OCI-LY7 (cell line): ENCODE results near the gene PHRF1. TPM values are rescaled to one million over a fixed set of nuclear protein-coding genes. Genes with fewer than 3 reads are reported as not detected.

ENCODE experiments used
- BruUV-seq: library from RNA; stranded (reverse); fragments of 400-500 nt; replicated peaks from 2 replicates; lab custom pipeline; 2021; lab: Mats Ljungman, UMichigan
- CTCF ChIA-PET: fragments of 300-600 bp; sonication (Branson Sonifier 250); formaldehyde crosslinking; loops from one replicate; lab custom pipeline; 2022; ENCODE audit warnings: antibody characterized with exemption; ENCODE audit not compliant: unreplicated experiment; lab: Charles Lee
- POLR2A ChIA-PET: fragments of 300-600 bp; sonication (Branson Sonifier 250); formaldehyde crosslinking; loops from one replicate; lab custom pipeline; 2022; ENCODE audit warnings: antibody characterized with exemption; lab: Charles Lee
- DNase-seq: peaks from one replicate; pipeline ENCODE4 v3.0.0-alpha.2; 2015; ENCODE audit warnings: low spot score
- H2AFZ ChIP-seq: fragments of 200-600 bp; sonication (generic), shearing (Covaris generic); 2 replicates; pipeline ENCODE4 v1.6.1; 2014; ENCODE audit warnings: mild to moderate bottlenecking, antibody characterized with exemption, low read length, moderate library complexity
- H3K27ac ChIP-seq: fragments of 200-600 bp; sonication (generic); 2 replicates; pipeline ENCODE4 v1.5.1; 2014; ENCODE audit warnings: mixed run types, low read depth, mild to moderate bottlenecking, moderate library complexity, low read length, inconsistent platforms; ENCODE audit not compliant: poor library complexity, severe bottlenecking
- H3K36me3 ChIP-seq: fragments of 200-600 bp; sonication (generic); 2 replicates; pipeline ENCODE4 v1.6.1; 2014; ENCODE audit warnings: mild to moderate bottlenecking, antibody characterized with exemption, low read length, moderate library complexity, mixed read lengths; ENCODE audit not compliant: insufficient read depth
- H3K4me1 ChIP-seq: fragments of 200-600 bp; sonication (generic); 2 replicates; pipeline ENCODE4 v1.5.1; 2014; ENCODE audit warnings: mild to moderate bottlenecking, low read length; ENCODE audit not compliant: insufficient read depth, poor library complexity, severe bottlenecking
- H3K4me2 ChIP-seq: fragments of 200-600 bp; sonication (generic); 2 replicates; pipeline ENCODE4 v1.6.1; 2014; ENCODE audit warnings: mild to moderate bottlenecking, low read length
- H3K4me3 ChIP-seq: fragments of 200-600 bp; sonication (generic); 2 replicates; pipeline ENCODE4 v1.5.1; 2014; ENCODE audit warnings: mild to moderate bottlenecking, low read depth, low read length; ENCODE audit not compliant: poor library complexity, severe bottlenecking
- H3K79me2 ChIP-seq: fragments of 200-600 bp; sonication (generic); 2 replicates; pipeline ENCODE4 v1.6.1; 2016; ENCODE audit warnings: low read depth, mild to moderate bottlenecking, low read length, moderate library complexity, mixed read lengths; ENCODE audit not compliant: insufficient read depth
- H3K9me2 ChIP-seq: fragments of 200-600 bp; sonication (generic); 2 replicates; pipeline ENCODE4 v1.6.1; 2016; ENCODE audit warnings: mild to moderate bottlenecking, low read length, mixed read lengths; ENCODE audit not compliant: insufficient read depth
- H3K9me3 ChIP-seq: fragments of 200-600 bp; sonication (generic); 2 replicates; pipeline ENCODE4 v1.6.1; 2014; ENCODE audit warnings: mild to moderate bottlenecking, mixed run types, low read length, mixed read lengths
- H4K20me1 ChIP-seq: fragments of 200-600 bp; sonication (generic); 2 replicates; pipeline ENCODE4 v1.6.1; 2014; ENCODE audit warnings: mild to moderate bottlenecking, antibody characterized with exemption, low read length, moderate library complexity, mixed read lengths; ENCODE audit not compliant: insufficient read depth
- EZH2phosphoT487 ChIP-seq: fragments of 200-600 bp; sonication (generic); IDR thresholded peaks from 2 replicates; pipeline ENCODE4 v1.6.1; 2018; ENCODE audit warnings: low read depth, borderline replicate concordance, mild to moderate bottlenecking, mixed run types, antibody characterized with exemption, low read length, moderate library complexity, mixed read lengths
- intact Hi-C: fragments of 100-400 bp; cut with micrococcal nuclease; formaldehyde crosslinking; loops from one replicate; pipeline ENCODE4 v1.10.0; 2022; ENCODE audit not compliant: unreplicated experiment
- total RNA-seq, 2 experiments: library from RNA; depleted of rRNA in 1 of 2; stranded (reverse); fragments of >200 nt in 1 of 2; shearing (Covaris generic) in 1 of 2; gene quantifications; 2 replicates each; pipeline ENCODE4 v1.2.3, GENCODE V29; 2014 to 2022
- TF ChIP-seq, protein P1 (sequence below): fragments of 200-600 bp; sonication (generic); conservative IDR thresholded peaks from 2 replicates; pipeline ENCODE4 v1.5.1; 2014; ENCODE audit warnings: mild to moderate bottlenecking, antibody characterized with exemption, low read length, moderate library complexity, mixed read lengths

Gene PHRF1
- total RNA-seq, 2 experiments from 2014 or later: 25.6 to 45.4 TPM

DNA sequence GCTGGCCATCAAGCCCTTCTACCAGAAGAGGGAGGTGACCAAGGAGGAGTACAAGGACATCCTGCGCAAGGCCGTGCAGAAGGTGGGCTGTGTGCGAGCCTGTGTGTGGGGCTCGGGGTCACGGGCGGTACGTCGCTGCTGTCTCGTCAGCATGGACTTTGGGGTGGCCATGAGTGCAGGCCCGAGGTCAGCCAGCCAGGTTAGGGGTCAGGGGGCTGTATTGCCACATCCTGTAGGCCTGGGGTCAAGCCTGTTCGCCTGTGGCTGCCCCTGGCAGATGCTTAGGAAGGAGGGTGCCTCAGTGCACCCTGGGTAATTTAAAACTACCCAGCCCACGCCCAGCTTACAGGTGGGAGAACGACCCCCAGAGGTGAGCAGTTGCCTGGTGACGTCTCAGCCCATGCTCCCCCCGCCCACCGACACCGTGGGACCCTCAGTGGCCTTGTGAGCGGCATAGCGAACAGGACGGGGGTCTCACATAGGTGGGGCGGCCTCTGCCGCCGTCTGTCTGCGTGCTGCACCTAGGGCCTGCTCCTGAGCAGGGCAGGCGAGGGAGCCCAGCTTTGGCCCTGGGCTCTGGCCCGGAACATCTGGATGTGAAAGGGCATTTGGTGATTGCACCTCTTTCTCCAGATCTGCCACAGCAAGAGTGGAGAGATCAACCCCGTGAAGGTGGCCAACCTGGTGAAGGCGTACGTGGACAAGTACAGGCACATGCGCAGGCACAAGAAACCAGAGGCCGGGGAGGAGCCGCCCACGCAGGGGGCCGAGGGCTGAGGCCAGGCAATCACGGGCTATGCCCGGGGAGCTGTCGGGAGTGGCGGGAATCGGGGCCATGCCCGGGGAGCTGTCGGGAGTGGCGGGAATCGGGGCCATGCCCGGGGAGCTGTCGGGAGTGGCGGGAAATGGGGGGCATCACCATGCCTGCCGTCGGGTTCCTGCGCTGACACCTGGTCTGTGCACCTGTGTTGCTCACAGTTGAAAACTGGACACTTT, 35.0 kb downstream of the PHRF1 start:
- H3K4me1 ChIP-seq: peaks cover 12% of the 10 kb centered on the region
- intact Hi-C loops: no loop called here
- H3K79me2 ChIP-seq: no peaks in the 10 kb centered on the region
- TSS peak; percentile 49 for BruUV-seq
- H3K4me2 ChIP-seq: no peak overlapping the region
- TF ChIP-seq, protein P1, sequence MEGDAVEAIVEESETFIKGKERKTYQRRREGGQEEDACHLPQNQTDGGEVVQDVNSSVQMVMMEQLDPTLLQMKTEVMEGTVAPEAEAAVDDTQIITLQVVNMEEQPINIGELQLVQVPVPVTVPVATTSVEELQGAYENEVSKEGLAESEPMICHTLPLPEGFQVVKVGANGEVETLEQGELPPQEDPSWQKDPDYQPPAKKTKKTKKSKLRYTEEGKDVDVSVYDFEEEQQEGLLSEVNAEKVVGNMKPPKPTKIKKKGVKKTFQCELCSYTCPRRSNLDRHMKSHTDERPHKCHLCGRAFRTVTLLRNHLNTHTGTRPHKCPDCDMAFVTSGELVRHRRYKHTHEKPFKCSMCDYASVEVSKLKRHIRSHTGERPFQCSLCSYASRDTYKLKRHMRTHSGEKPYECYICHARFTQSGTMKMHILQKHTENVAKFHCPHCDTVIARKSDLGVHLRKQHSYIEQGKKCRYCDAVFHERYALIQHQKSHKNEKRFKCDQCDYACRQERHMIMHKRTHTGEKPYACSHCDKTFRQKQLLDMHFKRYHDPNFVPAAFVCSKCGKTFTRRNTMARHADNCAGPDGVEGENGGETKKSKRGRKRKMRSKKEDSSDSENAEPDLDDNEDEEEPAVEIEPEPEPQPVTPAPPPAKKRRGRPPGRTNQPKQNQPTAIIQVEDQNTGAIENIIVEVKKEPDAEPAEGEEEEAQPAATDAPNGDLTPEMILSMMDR: no peak
- TF ChIP-seq EZH2phosphoT487: no peak
- CTCF ChIA-PET: no interaction called here
- H3K4me3 ChIP-seq: no peak overlapping the region
- POLR2A ChIA-PET: interaction anchor here (0.6 kb wide), 1 partner anchor 125 kb away, joined by 3 read pairs; no protein-coding TSS in a partner anchor
- H2AFZ ChIP-seq: no peak overlapping the region
- H4K20me1 ChIP-seq: 0 out of 2 replicates have a peak, but pooled peaks cover 3% of the 10 kb centered on the region
- no peaks in the 10 kb centered on the region for H3K9me3 ChIP-seq
- no peaks in the 10 kb centered on the region for H3K9me2 ChIP-seq
- H3K36me3 ChIP-seq: peaks cover 71% of the 10 kb centered on the region
- no peak for DNase-seq
- no peak overlapping the region for H3K27ac ChIP-seq

DNA sequence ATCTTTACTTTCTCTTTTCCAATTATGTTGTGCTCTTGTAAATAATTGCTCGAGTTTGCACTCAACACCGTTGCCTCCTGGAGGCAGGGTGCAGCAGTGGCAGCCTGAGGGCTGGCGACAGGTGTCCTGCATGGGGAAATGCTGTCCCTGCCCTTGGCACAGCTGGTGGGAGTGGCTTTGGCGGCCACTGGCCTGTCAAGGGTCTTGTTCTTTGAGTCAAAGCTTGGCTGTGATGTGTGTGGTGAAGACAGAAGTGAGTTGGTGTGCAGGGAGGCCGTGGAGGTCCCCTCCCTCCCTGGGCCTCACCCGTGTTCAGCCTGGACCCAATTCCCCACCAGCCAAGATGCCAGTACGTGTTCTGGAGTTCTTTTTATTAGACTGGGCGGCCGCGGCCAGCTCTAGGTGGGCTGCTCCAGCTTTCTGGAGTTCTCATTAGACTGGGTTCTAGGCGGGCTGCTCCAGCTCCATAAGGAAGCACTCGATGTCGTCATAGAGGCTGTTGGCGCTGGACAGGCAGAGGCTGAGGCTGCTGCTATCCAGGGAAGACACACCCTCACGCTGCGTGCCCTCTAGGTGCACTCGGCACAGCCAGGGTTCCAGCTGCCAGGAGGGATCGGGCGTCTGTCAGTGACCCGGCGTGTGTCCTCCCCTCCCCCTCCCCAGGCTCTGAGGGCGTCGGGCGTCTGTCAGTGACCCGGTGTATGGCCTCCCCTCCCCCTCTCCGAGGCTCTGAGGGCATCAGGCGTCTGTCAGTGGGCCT, 36.1 kb downstream of the PHRF1 start:
- BruUV-seq: no TSS peak
- H3K9me3 ChIP-seq: no peaks in the 10 kb centered on the region
- H3K9me2 ChIP-seq: no peaks in the 10 kb centered on the region
- POLR2A ChIA-PET: no interaction called here
- H3K4me1 ChIP-seq: peaks cover 19% of the 10 kb centered on the region
- intact Hi-C loops: no loop called here
- H2AFZ ChIP-seq: no peak overlapping the region
- DNase-seq: peak; percentile 24
- no peak overlapping the region for H3K4me2 ChIP-seq
- CTCF ChIA-PET: no interaction called here
- TF ChIP-seq EZH2phosphoT487: no peak
- TF ChIP-seq, protein P1: peak; percentile 41; the same call in 1 of the 2 replicates
- no peaks in the 10 kb centered on the region for H3K79me2 ChIP-seq
- H3K4me3 ChIP-seq: no peak overlapping the region
- H3K36me3 ChIP-seq: peaks cover 60% of the 10 kb centered on the region
- 0 out of 2 replicates have a peak, but pooled peaks cover 3% of the 10 kb centered on the region for H4K20me1 ChIP-seq
- H3K27ac ChIP-seq: no peak overlapping the region
